SK-N-MC (cell line): ENCODE data around the gene OR2AP1.

Source experiments
- DNase-seq: peaks from one replicate; pipeline ENCODE4 v3.0.0-alpha.2; 2011; ENCODE audit warnings: low read depth, low spot score
- H3K27ac ChIP-seq: fragments of 200-600 bp; sonication (generic); 2 replicates; pipeline ENCODE4 v1.5.1; 2016; ENCODE audit warnings: mixed run types
- H3K36me3 ChIP-seq: fragments of 200-600 bp; sonication (generic); 2 replicates; pipeline ENCODE4 v1.6.1; 2017; ENCODE audit warnings: antibody characterized with exemption, low read length, mixed read lengths; ENCODE audit not compliant: insufficient read depth
- H3K4me3 ChIP-seq: fragments of 200-600 bp; sonication (generic); 2 replicates; pipeline ENCODE4 v1.5.1; 2016
- H3K9ac ChIP-seq: fragments of 200-600 bp; sonication (generic); 2 replicates; pipeline ENCODE4 v1.8.0; 2017; ENCODE audit warnings: mixed run types, mixed read lengths; ENCODE audit not compliant: insufficient read length
- H3K9me3 ChIP-seq: fragments of 200-600 bp; sonication (generic); 2 replicates; pipeline ENCODE4 v1.6.1; 2017; ENCODE audit warnings: low read depth, mild to moderate bottlenecking, antibody characterized with exemption, low read length, moderate library complexity, mixed read lengths
- EZH2 ChIP-seq: fragments of 200-600 bp; sonication (generic); IDR thresholded peaks from one replicate; pipeline ENCODE4 v1.6.1; 2017; ENCODE audit warnings: antibody characterized with exemption
- FOXP2 ChIP-seq: optimal IDR thresholded peaks from 2 replicates; pipeline ENCODE3; 2011; ENCODE audit warnings: mild to moderate bottlenecking, moderate library complexity; ENCODE audit not compliant: insufficient read depth; ENCODE audit errors: extremely low read length, control extremely low read depth
- POLR2AphosphoS5 ChIP-seq: IDR thresholded peaks from 2 replicates; pipeline ENCODE4 v1.6.1; 2012; ENCODE audit warnings: mild to moderate bottlenecking, low read depth, low read length, borderline replicate concordance

Gene OR2AP1

GRCh38 chr12:55607821-55608594 is 35.7 kb downstream of the OR2AP1 start:
- Histone ChIP-seq H3K27ac (no peak overlapping the region), H3K9ac (no peak overlapping the region), H3K9me3 (no peaks in the 10 kb centered on the region), H3K36me3 (no peaks in the 10 kb centered on the region), H3K4me3 (no peak overlapping the region)
- TF ChIP-seq FOXP2, result no peak
- no peak for TF ChIP-seq POLR2AphosphoS5
- TF ChIP-seq EZH2, result no peak
- DNase-seq, result no peak

DNA sequence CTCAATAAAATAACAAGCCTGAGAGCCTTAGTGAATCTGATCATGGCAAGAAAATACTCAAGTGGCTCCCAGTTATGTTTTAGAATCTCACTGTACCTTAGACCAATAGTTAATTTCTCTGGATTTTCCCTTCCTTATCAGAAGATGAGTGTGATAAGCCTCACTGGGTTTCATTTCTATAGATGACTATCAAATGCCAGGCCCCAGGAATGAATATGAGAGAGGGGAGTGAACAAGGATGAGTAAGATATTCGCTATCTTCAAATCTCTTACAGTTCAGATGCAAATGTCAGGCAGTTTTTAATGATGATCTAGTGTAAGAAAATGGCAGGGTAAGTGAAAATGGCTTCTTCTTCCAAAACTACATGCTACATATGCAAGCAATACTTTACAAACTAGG is 38.3 kb downstream of the OR2AP1 start:
- TF ChIP-seq POLR2AphosphoS5 (no peak), EZH2 (no peak), FOXP2 (no peak)
- Histone ChIP-seq H3K9ac (no peak overlapping the region), H3K4me3 (no peak overlapping the region), H3K9me3 (no peaks in the 10 kb centered on the region), H3K36me3 (no peaks in the 10 kb centered on the region), H3K27ac (no peak overlapping the region)
- DNase-seq, result no peak

DNA sequence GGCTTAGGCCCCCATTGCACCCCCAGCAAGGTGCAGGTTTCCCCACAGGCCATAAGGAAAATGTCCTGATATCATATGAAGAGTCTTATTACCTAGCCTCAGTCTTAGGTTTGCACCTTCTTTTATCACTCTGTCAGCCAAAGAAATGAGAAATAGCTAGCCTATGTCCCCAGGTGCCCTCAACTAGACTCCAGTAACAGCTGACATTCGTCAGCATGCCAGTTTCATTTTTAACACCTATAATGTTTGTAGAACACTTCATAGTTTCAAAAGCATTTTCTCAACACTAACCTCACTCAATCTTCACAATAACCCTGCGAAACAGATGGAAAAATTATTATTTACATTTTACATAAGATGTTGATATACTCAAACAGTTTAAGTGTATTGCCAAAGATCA is 40.4 kb downstream of the OR2AP1 start:
- no peak overlapping the region for H3K4me3 ChIP-seq
- no peak overlapping the region for H3K9ac ChIP-seq
- TF ChIP-seq EZH2, result no peak
- TF ChIP-seq POLR2AphosphoS5, result no peak
- no peak for TF ChIP-seq FOXP2
- no peaks in the 10 kb centered on the region for H3K9me3 ChIP-seq
- H3K27ac ChIP-seq, result no peak overlapping the region
- H3K36me3 ChIP-seq, result no peaks in the 10 kb centered on the region
- no peak for DNase-seq

GRCh38 chr12:55614764-55615163 is 42.5 kb downstream of the OR2AP1 start:
- Histone ChIP-seq H3K27ac (no peak overlapping the region), H3K36me3 (no peaks in the 10 kb centered on the region), H3K9ac (no peak overlapping the region), H3K4me3 (no peak overlapping the region), H3K9me3 (no peaks in the 10 kb centered on the region)
- TF ChIP-seq FOXP2 (no peak), EZH2 (no peak), POLR2AphosphoS5 (no peak)
- DNase-seq, result no peak

DNA sequence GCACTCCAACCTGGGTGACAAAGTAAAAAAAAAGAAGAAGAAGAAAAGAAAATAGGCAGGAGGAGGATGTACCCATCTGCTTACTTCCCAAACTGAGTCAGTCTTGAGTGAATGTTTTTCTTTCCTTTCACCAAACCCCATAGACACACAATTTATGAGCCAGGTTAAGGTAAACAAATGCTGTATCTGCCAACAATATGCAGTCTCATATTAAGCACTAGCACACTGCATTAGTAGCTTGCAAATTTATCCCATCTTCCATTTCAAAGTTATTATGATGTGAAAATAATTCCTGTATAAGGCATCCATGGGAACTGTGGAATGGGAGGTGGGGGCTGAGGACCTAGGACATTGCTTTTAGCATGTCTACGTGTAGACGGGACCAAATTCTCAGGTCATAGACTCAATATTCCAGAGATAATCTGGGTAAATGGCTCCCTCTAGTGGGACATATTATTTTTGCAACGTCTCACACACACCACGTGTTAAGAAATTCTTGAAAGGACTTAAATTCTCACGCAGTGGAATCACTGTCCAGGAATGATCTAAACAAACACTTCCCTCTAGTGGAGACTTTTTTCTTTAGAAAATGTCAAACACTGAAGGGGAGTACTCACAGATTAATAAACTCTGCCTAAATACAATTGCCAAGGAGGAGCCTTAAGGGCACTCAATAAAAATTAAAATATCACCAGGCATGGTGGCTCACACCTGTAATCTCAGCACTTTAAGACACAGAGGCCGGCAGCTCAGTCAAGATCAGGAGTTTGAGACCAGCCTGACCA is 47.3 kb downstream of the OR2AP1 start:
- no peaks in the 10 kb centered on the region for H3K9me3 ChIP-seq
- no peak overlapping the region for H3K9ac ChIP-seq
- TF ChIP-seq POLR2AphosphoS5, result no peak
- TF ChIP-seq EZH2, result no peak
- no peak for TF ChIP-seq FOXP2
- no peak overlapping the region for H3K4me3 ChIP-seq
- H3K36me3 ChIP-seq, result no peaks in the 10 kb centered on the region
- H3K27ac ChIP-seq, result no peak overlapping the region
- peak; percentile 97 for DNase-seq

- DNase-seq, result no peak
- H3K27ac ChIP-seq, result no peak overlapping the region
- H3K9me3 ChIP-seq, result no peaks in the 10 kb centered on the region
- no peak overlapping the region for H3K4me3 ChIP-seq
- no peaks in the 10 kb centered on the region for H3K36me3 ChIP-seq
- no peak for TF ChIP-seq EZH2
- TF ChIP-seq FOXP2, result no peak
- no peak for TF ChIP-seq POLR2AphosphoS5
- H3K9ac ChIP-seq, result no peak overlapping the region
Measured at GRCh38 chr12:55624056-55624455, 51.8 kb downstream of the OR2AP1 start.
